Right lobe of liver (tissue), 6 donors: ENCODE measurements around the gene SRRM5. TPM values are rescaled to one million over a fixed set of nuclear protein-coding genes. Genes with fewer than 3 reads are reported as not detected.
"Not testable (repeated sequence)": the region's sequence is repeated elsewhere in the genome, so short reads cannot be mapped to it uniquely, and the experiment has no call there.

Experiments
- ATAC-seq, 4 donors: fragments of 200-7000 bp; cut with Tn5 transposase; one replicate each; pipeline ENCODE4 v1.9.1; 2020; ENCODE audit warnings: mild to moderate bottlenecking in 4 of 4, moderate library complexity in 4 of 4
- DNase-seq, 3 donors: peaks; one replicate each; pipeline ENCODE4 v3.0.0-alpha.2; 2020
- H3K27ac ChIP-seq, 3 donors: fragments of 200-600 bp; one replicate each; pipeline ENCODE4 v1.8.0; 2022
- H3K27me3 ChIP-seq, 2 donors: fragments of 200-600 bp; one replicate each; pipeline ENCODE4 v1.8.0; 2022
- H3K36me3 ChIP-seq, 4 donors: fragments of 200-600 bp; sonication (generic) in 1 of 4; one replicate each; pipeline versions ENCODE4 v1.5.1 to v1.8.0; 2017 to 2022; ENCODE audit warnings: control low read depth in 1 of 4
- H3K4me1 ChIP-seq, 4 donors: fragments of 200-600 bp; sonication (generic) in 1 of 4; one replicate each; pipeline versions ENCODE4 v1.5.1 to v1.8.0; 2017 to 2022; ENCODE audit warnings: control low read depth in 1 of 4
- H3K4me3 ChIP-seq, 3 donors: fragments of 200-600 bp; one replicate each; pipeline ENCODE4 v1.8.0; 2022
- H3K9me3 ChIP-seq, 4 donors: fragments of 200-600 bp; sonication (generic) in 1 of 4; one replicate each; pipeline versions ENCODE4 v1.5.1 to v1.8.0; 2017 to 2022; ENCODE audit warnings: control low read depth in 1 of 4
- POLR2A ChIP-seq: fragments of 450-650 bp; IDR thresholded peaks from one replicate; pipeline ENCODE4 v1.6.1; 2017; ENCODE audit warnings: antibody characterized with exemption, mild to moderate bottlenecking
- WGBS: methylation state at CpG from one replicate; pipeline ENCODE4 v1.1.6; 2018; ENCODE audit warnings: low coverage, low lambda C conversion rate; ENCODE audit not compliant: insufficient coverage; ENCODE audit errors: missing lambda C conversion rate; 5-methylcytosine and 5-hydroxymethylcytosine counted together
- intact Hi-C, 2 donors: fragments of 100-400 bp; cut with DNase I; formaldehyde crosslinking; loops; one replicate each; pipeline versions ENCODE4 v1.11.2 to v1.14.1; 2022
- total RNA-seq, 6 experiments: library from RNA; depleted of rRNA in 2 of 6; stranded (reverse); fragments of >200 nt in 2 of 6; fragmentation: NEBNext Ultra II Directional in 3 of 6; extraction: Animal tissue kit (Norgen Biotek cat#: 25700) in 3 of 6; gene quantifications; one replicate each; pipeline versions ENCODE4 v1.1.0 to v1.2.4, GENCODE V29; 2016 to 2023
- TF ChIP-seq, protein P1 (sequence below), 4 donors: fragments of 200-600 bp in 3 of 4; fragments of 450-650 bp in 1 of 4; IDR thresholded peaks; one replicate each; pipeline versions ENCODE4 v1.5.1 to v1.8.0; 2016 to 2022; ENCODE audit warnings: antibody characterized with exemption in 4 of 4, mild to moderate bottlenecking in 2 of 4
- donor health status: DM: no; HTN: yes; CAD: no.
- donor health status: DM: no; HTN: no; CAD: no.
- donor health status: DM: no; HTN: no; CAD: no.
- donor health status: DM: no; HTN: yes; CAD: no.
- donor health status: DM: no; HTN: yes; CAD: no.

Gene SRRM5
- total RNA-seq, 6 experiments from 2014 or later = 0.09 to 0.37 (median 0.18) TPM; not detected in 1

DNA sequence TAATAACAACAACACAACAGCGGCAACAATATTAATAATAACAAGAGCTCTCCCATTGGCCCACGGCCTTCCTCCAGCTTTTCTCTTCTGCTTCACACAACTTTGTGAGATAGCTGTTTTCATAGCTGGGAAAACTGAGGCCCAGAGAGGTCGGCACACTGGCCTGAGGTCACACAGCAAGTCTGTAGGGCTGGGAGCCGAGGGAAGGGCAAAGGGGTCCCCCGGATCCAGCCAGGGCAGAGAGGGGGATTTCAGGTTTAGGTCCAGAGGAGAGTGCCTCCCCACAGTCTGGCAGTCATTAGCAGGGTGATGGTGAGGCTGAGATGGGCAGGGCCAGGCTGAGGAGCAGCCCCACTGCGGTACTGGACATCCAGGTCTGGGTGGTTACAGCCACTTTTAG lies 36.7 kb downstream of the SRRM5 start:
- H3K27ac ChIP-seq = no peak overlapping the region
- no peaks in the 10 kb centered on the region for H3K36me3 ChIP-seq
- H3K27me3 ChIP-seq = no peaks in the 10 kb centered on the region
- H3K9me3 ChIP-seq = no peaks in the 10 kb centered on the region
- DNase-seq = no peak
- intact Hi-C loops = loop anchor here in 1 of 2 donors (10.0 kb wide), 1 partner anchor 204 kb away; no protein-coding TSS in a partner anchor
- peaks cover 0 to 6% (median 0%) of the 10 kb centered on the region in 4 donors for H3K4me1 ChIP-seq
- ATAC-seq = no peak
- WGBS = 65% methylated on average over 3 of the region's 6 CpGs
- H3K4me3 ChIP-seq = no peak overlapping the region
- TF ChIP-seq POLR2A = no peak
- TF ChIP-seq, protein P1, sequence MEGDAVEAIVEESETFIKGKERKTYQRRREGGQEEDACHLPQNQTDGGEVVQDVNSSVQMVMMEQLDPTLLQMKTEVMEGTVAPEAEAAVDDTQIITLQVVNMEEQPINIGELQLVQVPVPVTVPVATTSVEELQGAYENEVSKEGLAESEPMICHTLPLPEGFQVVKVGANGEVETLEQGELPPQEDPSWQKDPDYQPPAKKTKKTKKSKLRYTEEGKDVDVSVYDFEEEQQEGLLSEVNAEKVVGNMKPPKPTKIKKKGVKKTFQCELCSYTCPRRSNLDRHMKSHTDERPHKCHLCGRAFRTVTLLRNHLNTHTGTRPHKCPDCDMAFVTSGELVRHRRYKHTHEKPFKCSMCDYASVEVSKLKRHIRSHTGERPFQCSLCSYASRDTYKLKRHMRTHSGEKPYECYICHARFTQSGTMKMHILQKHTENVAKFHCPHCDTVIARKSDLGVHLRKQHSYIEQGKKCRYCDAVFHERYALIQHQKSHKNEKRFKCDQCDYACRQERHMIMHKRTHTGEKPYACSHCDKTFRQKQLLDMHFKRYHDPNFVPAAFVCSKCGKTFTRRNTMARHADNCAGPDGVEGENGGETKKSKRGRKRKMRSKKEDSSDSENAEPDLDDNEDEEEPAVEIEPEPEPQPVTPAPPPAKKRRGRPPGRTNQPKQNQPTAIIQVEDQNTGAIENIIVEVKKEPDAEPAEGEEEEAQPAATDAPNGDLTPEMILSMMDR (IDR thresholded peaks at IDR 0.05) = no peak

DNA sequence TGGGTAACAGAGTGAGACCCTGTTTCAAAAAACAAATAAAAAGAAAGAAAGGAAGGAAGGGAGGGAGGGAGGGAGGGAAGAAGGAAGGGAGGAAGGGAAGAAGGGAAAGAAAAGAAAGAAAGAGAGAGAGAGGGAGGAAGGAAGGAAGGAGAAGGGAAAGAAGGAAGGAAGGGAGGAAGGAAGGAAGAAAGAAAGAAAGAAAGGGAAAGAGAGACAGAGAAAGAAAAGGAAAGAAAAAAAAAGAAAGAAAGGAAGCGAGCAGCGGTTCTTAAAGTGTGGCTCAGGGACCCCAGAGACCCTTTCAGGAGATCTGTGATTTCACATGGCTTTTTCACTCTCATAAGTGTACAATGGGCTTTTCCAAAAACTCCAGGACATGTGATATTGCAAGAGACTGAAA lies 37.6 kb downstream of the SRRM5 start:
- no peaks in the 10 kb centered on the region for H3K27me3 ChIP-seq
- H3K36me3 ChIP-seq = no peaks in the 10 kb centered on the region
- WGBS = 83% methylated on average over 2 of the region's 2 CpGs
- intact Hi-C loops = loop anchor here in 1 of 2 donors (10.0 kb wide), 1 partner anchor 205 kb away; no protein-coding TSS in a partner anchor
- H3K4me3 ChIP-seq = no peak overlapping the region
- no peak for DNase-seq
- ATAC-seq = no peak
- H3K4me1 ChIP-seq = peaks cover 0 to 6% (median 0%) of the 10 kb centered on the region in 4 donors
- H3K27ac ChIP-seq = no peak overlapping the region
- TF ChIP-seq POLR2A = no peak
- TF ChIP-seq, protein P1 (IDR thresholded peaks at IDR 0.05) = no peak
- H3K9me3 ChIP-seq = no peaks in the 10 kb centered on the region

DNA sequence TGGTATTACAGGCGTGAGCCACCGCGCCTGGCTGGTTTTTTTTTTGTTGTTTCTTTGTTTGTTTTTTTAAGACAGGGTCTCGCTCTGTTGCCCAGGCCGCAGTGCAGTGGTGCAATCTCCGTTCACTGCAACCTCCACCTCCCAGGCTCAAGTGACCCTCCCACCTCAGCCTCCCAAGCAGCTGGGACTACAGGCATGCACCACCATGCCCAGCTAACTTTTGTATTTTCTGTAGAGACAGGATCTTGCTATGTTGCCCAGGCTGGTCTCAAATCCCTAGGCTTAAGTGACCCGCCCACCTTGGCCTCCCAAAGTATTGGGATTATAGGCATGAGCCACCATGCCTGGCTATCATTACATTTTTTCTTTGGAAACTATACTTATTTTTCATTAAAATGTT lies 38.4 kb downstream of the SRRM5 start:
- H3K4me3 ChIP-seq, H3K27ac ChIP-seq, ATAC-seq, DNase-seq, H3K27me3 ChIP-seq, H3K4me1 ChIP-seq, H3K9me3 ChIP-seq, H3K36me3 ChIP-seq: not testable (repeated sequence)
- 85% methylated on average over 4 of the region's 7 CpGs for WGBS
- intact Hi-C loops = loop anchor here in 1 of 2 donors (10.0 kb wide), 1 partner anchor 95 kb away; no protein-coding TSS in a partner anchor

DNA sequence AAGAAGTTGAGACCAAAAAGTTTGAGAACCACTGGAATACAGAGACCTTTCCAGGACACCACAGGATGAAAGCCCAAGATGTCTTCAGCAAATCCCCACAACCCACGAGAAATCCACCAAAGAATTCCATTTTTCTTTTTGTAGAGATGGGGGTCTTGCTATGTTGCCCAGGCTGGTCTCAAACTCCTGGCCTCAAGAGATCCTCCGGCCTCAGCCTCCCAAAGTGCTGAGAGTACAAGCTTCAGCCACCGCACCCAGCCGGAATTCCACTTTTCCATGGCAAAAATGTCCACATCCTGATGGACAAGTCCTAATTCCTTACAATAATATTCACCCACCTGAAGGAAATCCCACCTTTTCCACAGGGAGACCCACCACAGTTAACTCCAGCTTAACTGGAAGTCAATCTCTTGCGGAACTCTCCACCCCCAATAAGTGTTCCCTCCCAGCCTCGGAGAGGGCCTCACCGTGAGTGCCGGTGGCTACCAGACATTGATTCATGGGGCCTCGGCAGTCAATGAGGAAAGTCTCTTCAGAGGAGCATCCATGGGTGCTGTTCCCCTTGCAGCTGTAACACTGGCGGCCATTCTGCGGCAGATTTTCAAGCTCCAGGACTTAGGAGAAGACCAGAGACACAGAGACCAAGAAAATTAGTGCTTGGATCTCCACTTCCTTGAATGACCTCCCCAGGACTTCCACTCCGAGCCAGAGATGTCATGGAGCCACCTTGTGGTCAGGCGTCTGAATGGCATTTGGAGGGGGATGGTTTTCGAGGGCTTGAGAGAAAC lies 40.1 kb downstream of the SRRM5 start:
- intact Hi-C loops = loop anchor here in 1 of 2 donors (10.0 kb wide), 1 partner anchor 97 kb away; no protein-coding TSS in a partner anchor
- Histone ChIP-seq H3K9me3 (no peaks in the 10 kb centered on the region), H3K4me1 (peaks cover 0 to 6% (median 0%) of the 10 kb centered on the region in 4 donors), H3K27ac (no peak overlapping the region), H3K27me3 (no peaks in the 10 kb centered on the region), H3K4me3 (no peak overlapping the region), H3K36me3 (no peaks in the 10 kb centered on the region)
- WGBS = 47% methylated on average over 14 of the region's 14 CpGs
- DNase-seq (peak in 2 of 3 donors; percentile 46 to 59), ATAC-seq (peak; percentile 88 to 93 (median 92))
- no peak for TF ChIP-seq POLR2A
- TF ChIP-seq, protein P1 (IDR thresholded peaks at IDR 0.05) = peak; percentile 64 to 84 (median 78)

DNA sequence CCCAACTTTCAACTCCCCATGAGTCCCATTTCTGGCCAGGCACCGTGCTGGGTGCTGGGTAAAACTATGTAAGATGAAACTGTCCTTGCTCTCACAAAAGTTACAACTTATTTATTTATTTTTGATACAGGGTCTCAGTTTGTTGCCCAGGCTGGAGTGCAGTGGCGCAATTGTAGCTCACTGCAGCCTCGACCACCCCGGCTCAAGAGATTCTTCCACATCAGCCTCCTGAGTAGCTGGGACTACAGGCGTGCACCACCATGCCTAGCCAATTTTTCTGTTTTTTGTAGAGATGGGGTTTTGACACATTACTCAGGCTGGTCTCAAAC lies 40.6 kb downstream of the SRRM5 start:
- H3K27ac ChIP-seq = no peak overlapping the region
- intact Hi-C loops = loop anchor here in 1 of 2 donors (10.0 kb wide), 1 partner anchor 98 kb away; no protein-coding TSS in a partner anchor
- TF ChIP-seq, protein P1 (IDR thresholded peaks at IDR 0.05) = no peak
- no peak for TF ChIP-seq POLR2A
- ATAC-seq = no peak
- no peaks in the 10 kb centered on the region for H3K9me3 ChIP-seq
- no peaks in the 10 kb centered on the region for H3K27me3 ChIP-seq
- no peaks in the 10 kb centered on the region for H3K36me3 ChIP-seq
- 44% methylated on average over 5 of the region's 5 CpGs for WGBS
- no peak overlapping the region for H3K4me3 ChIP-seq
- peaks cover 0 to 6% (median 0%) of the 10 kb centered on the region in 4 donors for H3K4me1 ChIP-seq
- DNase-seq = no peak
